NCI-H2029 (cell line): ENCODE results near the gene ETV3.

Experiments
- DNase-seq: peaks from one replicate; lab custom pipeline; 2025; lab: John Stamatoyannopoulos, UW

The ETV3 gene

DNA sequence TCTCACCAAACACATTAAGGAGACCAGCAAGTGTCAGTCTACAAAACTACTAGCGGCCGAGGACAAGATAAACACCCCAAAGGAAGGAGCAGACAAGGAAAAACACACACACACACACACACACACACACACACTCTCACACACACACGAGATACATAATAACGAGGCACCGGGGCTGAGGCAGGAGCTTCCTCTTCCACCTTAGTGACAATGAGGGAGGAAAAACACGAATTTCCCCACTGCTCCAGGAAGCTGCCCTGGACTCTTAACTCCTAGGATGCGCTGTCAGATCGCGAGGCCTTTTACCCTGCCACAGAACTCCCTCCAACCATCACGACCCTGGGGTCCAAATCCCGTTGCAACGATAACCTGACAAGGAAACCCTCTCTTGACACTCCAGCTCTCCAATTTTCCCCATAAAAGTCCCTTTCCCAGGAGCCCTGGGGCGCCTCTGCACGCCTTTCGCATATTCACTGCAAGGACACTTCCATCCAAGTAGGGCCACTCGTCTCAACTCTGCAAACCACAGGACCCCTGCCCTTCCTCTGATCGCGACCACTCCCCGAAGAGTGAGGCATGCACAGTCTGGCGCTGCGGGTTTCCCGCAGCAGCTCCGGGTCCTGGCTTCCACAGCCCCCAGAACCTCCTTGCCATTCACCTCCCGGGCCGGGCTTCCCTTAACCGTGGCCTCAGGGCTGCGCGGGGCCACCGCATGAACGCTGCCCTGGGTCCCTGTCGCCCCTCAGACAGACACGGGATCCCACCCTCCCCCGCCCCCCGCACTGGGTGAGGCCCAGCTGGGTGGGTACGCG is 581 bp downstream of the ETV3 start:
- peak; percentile 9 for DNase-seq

GRCh38 chr1:157137046-157137407 is 1.2 kb downstream of the ETV3 start:
- DNase-seq: no peak

GRCh38 chr1:157136133-157136532 is 2.1 kb downstream of the ETV3 start:
- DNase-seq: no peak

GRCh38 chr1:157135646-157136045 is 2.5 kb downstream of the ETV3 start:
- peak; percentile 70 for DNase-seq

DNA sequence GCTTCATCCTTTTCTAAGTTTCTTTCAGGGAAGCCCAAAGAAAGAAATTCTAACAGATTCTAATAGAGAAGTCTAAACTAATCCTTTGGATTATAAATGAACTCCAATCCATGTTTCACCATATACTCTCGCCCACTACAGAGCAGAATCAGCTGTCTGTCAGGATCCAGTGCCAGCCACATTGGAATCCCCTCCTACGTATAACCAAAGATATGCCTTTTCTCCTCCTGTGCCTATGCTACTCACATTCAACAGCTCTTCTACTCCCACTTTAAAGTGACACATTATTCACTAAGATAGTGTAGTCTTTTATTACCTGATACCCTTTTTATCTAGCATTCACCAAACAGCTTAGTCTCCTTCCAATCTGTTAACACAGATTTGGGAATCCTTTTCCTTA is 3.1 kb downstream of the ETV3 start:
- no peak for DNase-seq

DNA sequence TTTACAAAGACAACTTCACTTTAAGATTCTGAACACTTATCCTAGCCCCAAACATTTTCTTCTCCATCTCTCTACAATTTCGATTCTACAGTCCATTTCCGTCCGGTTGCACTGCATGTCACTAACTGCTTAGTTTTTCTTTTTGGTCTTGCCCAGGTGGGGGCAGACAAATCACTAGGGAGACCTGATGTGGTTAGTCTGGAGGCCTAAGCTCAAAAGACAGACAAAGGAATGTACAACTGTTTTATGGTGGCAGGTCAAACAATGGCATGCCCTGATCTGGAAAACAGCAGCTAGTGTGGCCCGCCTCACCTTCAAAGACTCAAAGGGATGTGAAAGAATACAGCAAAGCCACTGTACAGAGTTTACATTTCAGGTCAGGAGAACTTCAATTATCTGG is 3.8 kb downstream of the ETV3 start:
- no peak for DNase-seq

GRCh38 chr1:157133426-157133825 is 4.8 kb downstream of the ETV3 start:
- DNase-seq: no peak

GRCh38 chr1:157132616-157133167 is 5.5 kb downstream of the ETV3 start:
- DNase-seq: no peak

- no peak for DNase-seq
Observed at GRCh38 chr1:157132111-157132510, 6.1 kb downstream of the ETV3 start.

DNA sequence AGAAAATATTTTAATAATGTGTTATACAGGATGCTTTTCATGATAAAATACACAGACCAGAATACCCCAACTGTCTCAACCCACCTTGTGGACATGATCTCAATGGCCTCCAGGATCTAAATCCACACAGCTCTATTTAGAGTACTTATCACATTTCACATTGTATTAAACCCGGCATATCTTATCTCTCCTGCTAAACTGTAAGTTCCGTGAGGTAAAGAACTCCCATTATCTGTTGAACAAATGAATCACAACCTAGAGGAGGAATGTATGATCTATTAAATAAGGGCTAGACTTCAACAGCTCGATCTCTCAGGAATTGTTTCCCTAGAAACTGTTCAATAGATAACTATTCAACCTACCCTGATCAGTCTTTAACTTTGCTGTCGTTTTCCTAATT is 6.9 kb downstream of the ETV3 start:
- DNase-seq: no peak

GRCh38 chr1:157124855-157125254 is 13.3 kb downstream of the ETV3 start:
- no peak for DNase-seq

DNA sequence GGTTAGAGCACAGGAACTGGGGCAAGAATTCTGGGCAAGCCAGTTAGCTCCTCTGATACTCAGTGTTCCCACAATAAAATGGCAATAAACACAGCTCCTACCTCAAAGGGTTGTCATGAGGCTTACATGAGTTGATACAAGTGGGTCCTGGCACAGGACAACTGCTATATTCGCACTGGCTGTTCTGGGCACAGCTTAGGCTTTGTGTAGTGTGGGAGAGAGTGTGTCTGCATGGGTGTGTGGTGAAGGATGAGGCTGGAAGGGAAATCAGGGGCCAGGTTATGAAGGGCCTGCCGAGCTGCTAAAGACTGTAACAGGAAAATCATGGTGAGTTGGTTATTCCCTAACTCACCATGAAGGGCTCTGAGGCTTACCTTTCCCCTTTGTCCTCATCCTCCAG is 18.7 kb downstream of the ETV3 start:
- no peak for DNase-seq

GRCh38 chr1:157119008-157119407 is 19.2 kb downstream of the ETV3 start:
- DNase-seq: no peak

DNA sequence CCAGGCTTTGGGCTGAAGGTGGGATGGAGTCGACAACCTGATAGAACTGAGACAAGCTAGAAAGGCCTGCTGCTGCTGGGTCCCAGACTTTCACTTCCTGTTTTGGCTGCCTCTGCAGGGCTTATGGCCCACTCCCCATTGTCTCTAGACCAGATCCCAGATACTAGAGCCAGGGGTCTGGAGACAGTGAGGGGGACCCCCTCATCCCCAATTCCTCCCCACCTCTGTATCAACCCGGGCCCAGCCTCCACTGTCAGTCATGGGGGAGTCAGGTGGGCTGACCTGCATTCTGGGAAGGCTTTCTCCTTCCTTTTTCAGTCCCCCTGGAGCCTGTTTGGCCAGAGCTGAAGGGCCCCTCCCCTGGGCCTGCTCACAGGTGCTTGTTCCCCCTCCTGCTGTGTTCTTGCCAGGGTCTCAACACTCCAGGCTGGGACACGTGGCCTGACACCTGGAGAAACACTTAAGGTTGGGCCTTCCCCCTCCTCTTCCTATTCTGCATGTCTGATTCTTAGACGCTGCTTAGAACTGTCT is 20.6 kb downstream of the ETV3 start:
- DNase-seq: no peak

DNA sequence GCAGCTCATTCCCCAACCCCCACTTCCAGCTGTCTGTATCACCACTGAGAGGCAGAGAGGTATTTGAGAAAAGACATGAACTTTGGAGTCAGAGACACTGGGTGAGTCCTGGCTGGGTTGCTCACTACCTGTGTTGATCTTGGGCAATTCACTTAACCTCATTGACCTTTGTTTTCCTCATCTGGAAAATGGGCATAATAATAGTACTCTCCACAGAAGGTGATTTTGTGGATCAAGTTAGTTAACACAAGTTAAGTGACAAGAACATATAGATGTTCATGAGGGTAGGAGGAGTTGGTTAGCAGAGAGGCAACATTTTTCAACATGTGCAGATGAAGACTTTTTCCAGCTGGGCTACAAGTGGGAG is 21.5 kb downstream of the ETV3 start:
- no peak for DNase-seq

DNA sequence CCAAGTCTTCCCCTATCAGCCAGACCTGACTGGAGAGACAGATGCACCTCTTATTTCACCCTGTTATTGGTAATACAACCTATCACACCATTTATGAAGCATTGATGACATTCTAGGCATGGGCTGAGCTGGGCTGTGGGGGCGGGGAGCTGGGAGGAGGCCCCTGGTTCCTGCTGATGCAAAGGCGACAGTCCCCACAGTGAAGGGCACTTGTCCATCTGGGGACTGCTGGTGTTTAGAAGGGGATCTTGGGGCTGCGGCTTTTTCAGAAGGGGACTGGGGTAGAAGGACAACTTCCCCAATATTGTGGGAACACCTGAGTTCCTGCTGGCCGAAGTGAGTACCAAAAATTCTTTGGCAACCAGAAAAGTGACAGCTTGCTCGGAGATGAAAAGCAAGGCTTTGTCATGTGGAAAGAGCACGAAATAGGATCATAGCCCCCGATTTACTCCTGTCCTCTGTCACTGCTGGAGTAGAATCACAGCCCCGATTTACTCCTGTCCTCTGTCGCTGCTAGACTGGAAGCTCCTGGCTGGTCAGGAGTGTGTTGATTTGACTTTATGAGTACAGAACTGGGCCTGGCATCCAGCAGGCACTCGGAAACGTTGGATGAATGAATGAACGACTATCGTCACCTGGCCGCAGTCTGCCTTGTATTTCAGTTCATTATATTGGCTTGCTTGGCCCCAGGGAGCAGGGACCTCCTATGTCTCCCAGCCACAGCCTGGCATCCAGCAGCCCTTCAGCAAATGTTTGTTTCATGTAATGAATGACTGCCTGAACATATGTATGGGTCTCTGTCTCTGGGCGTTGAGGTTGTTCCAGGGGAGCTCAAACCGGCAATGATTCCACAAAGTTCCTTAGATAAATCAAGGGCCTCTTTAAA is 22.1 kb downstream of the ETV3 start:
- no peak for DNase-seq

GRCh38 chr1:157115429-157115838 is 22.8 kb downstream of the ETV3 start:
- DNase-seq: no peak

DNA sequence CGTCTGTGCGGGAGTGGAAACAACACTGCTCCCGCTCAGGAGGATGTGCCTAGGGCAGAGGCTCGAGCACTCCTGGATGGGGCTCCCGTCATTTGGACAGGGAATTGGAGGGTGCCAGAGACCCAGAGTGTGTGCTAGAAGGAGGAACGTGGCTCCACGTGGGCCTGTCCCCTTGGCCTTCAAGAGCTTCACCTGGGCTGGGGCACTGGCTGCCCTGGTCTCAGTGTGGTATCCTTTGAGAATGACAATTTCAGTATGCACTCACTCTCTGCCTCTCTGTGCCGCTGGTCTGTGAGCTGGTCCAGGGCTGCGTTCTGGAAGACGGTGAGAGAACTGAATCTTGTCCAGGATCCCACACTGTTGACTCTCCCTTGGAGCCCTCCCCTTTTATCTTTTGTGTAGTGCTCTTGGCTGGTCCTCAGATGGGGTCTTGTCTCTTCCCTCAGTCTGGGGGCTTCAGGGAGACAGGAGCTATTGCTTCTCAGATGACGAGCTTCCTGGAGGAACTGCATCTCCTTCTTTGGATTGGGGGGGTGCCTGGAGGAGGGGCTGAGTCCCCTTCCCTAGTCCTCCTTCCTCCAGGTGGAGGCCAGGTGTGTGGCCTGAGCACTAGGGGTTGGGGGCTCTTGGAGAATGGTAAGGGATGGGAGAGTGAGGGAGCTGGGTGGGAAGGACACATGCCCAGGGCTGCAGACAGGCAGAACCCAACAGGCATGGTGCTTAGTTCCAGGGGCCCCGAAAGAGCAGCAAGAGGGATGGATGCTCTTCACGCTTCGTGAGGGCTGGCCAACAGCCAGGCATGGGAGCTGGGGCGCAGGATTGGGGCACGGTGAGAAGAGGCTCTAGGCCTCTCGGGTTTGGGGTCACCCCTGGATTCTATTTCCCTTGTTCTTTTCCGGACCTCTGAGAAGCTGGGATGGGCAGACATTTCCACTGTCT is 23.7 kb downstream of the ETV3 start:
- no peak for DNase-seq

DNA sequence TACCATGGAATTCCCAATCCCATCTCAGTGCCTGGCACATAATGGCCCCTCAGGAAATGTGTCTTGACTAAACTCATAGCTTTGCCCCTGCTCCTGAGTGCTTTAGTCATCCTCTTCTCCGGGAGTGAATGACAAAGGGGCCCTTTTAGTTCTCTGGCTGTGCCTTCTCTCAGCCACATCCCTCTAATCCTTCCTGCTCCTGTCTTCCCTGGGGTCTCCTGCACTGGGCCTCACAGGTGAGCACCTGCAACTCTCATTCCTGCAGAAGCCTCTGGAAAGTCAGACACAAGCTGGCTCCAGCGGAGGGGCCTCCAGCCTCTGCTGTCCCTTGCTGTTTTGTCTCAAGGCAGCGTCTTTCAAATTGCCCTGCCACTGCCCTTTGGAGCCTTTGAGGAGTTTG is 24.6 kb downstream of the ETV3 start:
- DNase-seq: no peak

- no peak for DNase-seq
Observed at GRCh38 chr1:157113106-157113505, 25.1 kb downstream of the ETV3 start.

- no peak for DNase-seq
Observed at GRCh38 chr1:157112186-157112867, 25.9 kb downstream of the ETV3 start.
